Right lung (tissue), 5 donors: ENCODE data around the gene NATD1. TPM values are rescaled to one million over a fixed set of nuclear protein-coding genes. Genes with fewer than 3 reads are reported as not detected.
A peak's percentile ranks its signal among the peaks of the same experiment; 100 is the strongest.

Source experiments
- DNase-seq, 2 donors: peaks; one replicate each; pipeline ENCODE4 v3.0.0-alpha.2; 2013
- polyA plus RNA-seq, 5 donors: library from polyadenylated mRNA; unstranded; fragments of 120-200 nt; gene quantifications; one replicate each; pipeline versions ENCODE4 v1.2.1 to v1.2.3, GENCODE V29; 2013; ENCODE audit warnings: inconsistent platforms in 1 of 5, low replicate concordance in 1 of 5; ENCODE audit not compliant: insufficient read length in 5 of 5, insufficient read depth in 1 of 5

Gene NATD1
- polyA plus RNA-seq, 5 donors = 7.4 to 9.3 (median 8.8) TPM

DNA sequence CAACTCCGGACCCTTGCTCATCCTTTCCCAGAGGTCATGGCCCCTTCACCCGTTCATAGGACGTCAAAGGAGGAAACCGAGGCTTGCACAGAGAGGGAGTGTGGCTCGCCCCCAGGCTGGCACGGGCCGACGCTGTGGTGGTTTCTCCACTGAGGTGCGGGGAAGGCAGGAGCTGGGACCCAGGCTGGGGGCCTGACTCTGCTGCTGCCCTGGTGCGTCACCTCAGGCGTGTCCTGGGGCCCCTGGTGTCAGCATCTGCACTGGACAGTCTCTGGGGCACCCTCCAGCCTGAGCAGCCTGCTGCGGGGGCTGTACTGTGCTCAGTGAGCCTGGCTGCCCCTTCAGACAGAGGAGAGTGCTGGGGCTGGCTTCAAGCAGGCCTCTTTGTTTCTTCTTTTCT, 38.7 kb upstream of the NATD1 start:
- no peak for DNase-seq

DNA sequence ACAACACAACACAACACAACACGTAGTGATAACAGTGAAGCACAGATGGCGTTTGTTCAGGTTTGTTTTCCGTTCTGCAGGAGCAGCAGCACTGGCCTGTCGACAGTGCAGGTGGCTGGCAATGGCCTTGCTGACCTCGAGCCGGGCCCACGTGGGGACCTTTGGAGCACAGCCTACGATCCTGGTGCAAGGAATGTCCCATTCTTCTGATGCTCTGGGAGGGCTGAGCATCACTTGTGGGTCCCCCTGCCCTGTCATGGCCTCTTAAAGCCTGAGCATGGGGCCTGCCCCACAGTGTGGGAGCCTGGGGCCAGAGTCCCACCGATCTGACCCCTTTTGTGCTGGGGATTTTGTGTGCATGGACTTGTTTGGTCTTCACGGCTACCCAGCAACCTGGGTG, 38.1 kb upstream of the NATD1 start:
- DNase-seq = no peak

DNA sequence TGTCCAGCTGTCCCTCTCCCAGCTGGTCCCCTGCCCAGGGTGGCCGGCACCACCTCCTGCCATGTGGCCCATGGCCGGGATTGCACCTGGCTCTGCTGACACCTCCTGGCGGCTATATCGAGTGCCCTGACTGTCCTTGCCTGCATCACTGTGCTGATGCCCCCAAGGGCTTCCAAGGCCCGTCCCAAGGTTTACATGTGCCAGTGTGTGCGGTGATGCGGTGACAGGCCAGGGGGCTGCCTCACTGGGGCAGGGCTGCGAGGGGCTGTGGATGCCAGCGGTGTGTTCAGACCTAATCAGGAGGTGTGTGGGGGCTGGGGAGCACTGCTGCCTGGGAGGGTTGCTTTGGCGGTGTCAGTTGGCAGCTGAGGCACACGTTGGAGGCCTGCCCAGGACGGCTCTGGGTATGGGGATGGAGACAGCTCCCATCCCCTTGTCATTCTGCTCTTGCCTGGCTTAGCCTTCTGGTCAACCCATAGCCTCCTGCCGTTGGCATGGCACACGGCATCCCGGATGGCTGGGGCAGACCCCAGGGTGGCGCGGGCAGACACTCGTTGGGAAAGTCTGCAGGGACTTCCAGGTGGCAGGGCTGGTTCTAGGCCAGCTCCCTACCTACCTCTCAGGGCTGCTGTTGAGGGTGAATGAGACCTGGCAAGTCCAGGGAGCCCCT, 36.8 kb upstream of the NATD1 start:
- no peak for DNase-seq

DNA sequence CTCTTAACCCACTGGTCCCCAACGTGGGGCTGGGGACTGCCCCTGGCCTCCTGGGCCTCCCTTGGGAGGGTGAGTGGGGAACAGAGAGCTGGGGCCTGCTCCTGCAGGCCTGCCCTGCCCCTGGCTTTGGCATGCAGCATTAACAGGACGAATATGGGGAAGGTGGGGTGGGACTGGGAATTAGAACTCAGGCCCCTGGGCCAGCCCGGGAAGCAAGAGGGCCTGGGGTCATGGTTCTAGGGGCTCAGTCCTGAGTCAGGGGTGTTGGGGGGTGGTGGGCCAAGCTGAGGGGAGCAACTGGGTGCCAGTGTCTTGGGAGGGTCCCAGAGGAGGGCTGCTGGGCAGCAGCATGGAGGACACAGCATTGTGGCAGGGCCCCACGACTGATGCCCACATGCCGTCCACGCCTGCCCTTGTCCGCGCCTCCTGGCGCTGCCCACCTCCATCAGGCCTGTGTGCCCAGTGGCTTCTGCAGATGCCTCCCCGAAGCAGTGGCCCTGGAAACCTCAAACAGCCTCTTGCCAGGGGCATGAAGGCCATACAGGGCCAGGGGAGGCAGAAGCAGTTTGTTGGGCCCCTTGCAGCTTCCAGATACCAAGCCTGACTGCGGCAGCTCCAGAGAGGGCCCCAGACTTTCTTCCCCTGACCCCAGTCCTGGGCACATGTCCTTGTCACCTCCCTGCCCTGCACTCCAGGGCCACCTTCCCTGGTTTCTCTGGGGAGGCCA, 36.1 kb upstream of the NATD1 start:
- no peak for DNase-seq

DNA sequence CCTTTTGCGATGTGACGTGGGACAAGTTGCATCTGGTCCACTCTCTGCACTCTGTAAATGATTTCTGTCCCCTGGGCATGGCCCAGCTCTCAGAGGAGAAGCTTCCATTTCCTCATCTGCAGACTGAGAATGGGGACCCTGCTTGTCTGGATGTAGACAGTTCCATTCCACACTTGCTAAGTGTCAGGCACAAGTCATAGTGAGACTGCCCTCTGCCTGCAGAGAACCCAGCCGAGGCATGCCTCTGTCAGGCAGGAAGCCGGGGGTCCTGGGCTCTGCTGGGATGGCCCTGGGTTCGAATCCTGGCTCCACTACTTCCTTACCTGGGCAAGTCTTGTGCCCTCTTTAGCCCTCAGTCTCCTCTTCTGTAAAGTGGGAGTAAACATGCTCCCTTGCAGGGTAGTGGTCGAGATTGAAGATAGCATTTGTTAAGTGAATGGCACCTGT, 35.4 kb upstream of the NATD1 start:
- no peak for DNase-seq

DNA sequence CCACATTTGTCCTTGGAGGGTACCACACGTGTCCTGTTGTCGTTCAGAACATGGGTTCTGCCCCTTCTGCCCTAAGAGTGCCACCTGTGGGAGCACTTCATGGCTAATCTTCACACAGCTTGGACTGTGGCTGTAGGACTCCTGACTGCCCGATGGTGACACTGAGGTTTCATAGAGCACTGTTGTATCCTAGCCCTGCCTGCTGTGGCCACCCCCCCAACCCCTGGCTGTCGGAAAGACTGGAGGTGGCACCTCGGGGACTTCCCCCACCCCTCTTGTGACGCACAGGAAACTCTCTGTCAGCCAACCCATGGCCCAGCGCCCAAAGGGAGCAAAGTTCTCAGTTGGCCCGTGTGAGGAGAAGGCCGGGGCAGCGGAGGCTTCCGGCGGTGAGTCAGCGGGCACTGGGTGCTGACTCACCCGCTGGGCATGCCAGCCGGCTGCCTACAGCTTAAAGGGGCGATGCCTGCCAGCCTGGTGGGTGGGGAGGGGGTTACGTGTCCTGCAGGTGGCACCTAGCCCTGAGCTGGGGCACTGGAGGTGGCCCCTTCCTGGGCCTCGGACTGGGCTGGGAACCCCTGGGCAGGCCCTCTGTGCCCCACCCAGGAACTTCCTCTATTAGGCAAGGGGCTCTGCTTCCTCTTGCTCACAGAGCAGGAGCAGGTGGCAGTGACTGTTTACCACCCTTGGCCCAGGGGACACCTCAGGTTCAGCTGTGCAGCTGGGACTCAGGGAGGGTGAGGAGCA, 34.7 kb upstream of the NATD1 start:
- DNase-seq = peak; percentile 70 to 74

DNA sequence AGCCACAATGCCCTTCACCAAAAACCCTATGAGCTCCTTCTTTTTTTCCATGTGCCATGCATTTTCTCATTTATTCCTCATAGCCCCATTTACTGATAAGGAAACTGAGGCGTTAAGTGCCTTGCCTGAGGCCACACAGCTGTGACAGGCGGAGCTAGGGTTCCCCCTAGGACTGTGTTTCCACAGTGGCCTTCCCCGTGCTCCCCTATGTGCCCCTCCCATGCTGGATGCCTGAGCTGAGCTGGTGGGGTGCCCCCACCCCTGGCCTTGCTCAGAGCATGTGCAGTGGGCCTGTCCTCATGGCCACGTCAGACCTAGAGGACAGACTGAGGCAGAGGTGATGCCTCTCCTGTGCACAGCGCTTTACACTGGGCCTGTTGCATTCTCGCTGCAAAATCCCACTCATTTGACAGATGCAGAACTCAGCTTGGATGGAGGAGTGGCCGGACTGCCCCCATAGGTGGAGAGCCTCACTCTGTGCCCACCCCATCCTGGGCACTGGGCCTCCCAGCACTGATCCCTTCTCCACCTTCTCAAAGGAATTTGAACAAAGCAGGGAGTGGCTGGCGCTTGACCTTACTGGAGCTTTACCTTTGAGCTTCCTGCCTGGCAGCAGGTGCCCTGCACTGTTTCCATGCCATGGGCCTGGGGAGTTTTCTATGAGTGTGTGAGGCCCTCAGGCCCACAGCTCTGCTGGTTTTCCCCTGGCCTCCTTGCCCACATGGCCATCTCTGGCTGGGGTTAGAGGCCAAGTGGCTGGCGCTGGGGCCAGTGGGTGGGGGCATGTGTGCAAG, 33.9 kb upstream of the NATD1 start:
- no peak for DNase-seq

DNA sequence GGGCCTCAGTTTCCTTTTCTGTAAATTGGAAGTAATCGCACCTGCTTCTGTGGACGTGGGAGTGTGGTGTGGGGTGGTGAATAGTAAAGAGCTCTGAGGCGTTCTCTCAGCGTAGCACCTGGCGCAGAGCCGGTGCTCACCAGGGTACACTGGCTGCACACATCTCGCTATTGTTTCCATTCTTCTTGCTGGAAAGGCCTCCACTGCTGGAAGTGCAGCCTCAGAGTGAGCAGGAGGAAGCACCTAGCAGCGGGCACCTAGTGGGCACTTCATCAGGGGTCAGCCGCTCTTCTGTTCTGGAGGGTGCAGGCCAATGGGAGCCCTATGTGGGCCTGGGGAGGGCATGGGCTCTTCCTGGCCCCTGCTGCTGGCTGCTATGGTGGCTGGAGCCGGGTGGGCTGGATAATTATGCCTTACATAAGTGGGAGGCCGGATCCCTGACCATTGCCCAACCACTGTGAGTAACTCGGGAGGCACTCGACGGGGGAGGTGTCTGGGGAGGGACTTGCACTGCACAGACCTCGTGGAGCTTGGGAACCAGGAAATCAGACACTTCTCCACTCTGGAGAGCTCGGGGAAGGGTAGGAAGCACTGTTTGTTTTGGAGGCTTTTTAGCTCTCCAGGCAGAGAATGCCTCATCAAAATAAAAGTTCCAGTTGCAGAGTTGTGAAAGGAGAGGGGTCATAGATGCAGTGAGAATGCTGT, 33.0 kb upstream of the NATD1 start:
- DNase-seq = peak; percentile 81 to 82

DNA sequence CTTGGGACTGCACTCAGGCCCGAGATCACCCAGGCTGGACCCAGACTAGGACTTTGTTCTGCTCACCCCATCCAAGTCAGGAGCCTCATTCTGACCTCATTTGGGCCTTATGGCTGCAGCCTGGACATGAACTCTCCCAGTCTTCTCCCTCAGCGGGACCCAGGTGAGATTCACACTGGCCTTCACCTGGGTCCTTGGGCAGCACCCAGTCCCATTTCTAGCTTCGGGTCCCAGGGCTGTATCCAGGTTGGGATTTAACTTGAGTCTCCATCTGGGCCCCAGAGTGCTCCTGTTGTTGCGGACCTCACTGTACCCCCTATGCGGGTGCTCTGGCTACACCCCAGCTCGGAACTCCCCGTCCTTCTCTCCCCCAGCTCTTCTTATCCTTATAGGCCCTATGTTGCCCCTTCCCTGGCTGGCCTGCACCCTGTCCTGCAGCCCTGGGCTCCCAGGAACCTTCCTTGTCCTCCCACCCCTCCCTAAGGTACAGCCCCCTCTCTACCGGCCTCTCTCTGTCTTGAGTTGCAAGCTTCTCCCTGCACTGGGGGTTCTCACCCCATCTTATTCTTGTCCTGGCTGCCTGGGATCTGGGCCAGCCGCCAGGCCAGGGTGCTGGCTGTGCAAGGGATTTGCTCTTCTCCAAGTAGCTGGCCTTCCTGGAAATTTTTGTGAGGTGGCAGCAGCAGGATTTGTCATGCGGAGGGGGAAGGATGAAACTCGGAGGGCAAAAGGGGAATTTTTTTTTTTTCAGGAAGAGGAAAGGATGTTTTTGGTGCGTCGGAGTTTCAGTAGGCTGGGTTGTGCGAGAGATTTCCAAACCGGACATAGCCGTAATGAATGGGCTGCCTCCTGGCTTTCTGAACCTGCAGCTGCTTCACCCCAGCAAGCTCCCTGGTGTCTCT, 32.2 kb upstream of the NATD1 start:
- no peak for DNase-seq

DNA sequence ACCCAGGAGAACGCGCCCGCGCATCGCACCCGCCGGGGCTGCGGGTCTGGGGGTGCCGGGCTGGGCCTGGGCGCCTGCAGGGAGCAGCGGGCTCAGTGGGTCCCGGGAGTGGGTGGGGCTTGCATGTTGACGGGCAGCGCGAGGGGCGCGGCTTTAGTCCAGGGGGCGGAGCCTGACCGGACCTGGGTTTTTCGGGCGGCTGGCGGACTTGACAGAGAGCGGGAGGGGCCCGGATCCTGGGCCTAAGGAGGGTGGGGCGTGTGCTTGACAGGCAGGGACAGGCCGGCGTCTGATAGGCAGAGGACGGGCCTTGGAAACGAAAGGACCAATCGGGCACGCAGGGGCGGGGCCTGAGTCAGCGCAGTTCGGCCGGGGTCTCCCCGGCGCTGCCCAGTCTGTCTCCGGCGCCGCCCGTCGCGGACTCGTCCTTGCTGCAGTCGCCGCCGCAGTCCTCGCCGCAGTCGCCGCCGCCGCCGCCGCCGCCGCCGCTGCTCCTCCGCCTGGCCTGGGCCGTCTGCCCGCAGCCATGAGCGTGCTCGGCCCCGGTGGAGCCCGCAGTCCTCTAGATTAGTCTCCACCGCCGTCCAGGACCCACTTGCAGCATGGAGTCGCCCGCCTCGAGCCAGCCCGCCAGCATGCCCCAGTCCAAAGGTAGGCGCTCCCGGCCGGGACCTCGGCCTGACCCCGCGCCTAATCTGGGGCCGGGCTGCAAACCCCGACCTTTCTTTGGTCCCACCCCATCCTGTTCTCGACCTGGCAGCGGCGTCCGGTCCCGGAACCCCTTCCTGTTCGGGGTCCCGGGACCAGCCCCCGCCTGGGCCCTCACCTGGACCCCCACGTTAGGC, 31.3 kb upstream of the NATD1 start, which contains the start of gene MAP2K3:
Gene MAP2K3, plus strand, starts transcription at position 393 of the 845 bp plus-strand sequence. Its CDS starts 210 bp downstream, at position 603.
- peak; percentile 98 for DNase-seq

DNA sequence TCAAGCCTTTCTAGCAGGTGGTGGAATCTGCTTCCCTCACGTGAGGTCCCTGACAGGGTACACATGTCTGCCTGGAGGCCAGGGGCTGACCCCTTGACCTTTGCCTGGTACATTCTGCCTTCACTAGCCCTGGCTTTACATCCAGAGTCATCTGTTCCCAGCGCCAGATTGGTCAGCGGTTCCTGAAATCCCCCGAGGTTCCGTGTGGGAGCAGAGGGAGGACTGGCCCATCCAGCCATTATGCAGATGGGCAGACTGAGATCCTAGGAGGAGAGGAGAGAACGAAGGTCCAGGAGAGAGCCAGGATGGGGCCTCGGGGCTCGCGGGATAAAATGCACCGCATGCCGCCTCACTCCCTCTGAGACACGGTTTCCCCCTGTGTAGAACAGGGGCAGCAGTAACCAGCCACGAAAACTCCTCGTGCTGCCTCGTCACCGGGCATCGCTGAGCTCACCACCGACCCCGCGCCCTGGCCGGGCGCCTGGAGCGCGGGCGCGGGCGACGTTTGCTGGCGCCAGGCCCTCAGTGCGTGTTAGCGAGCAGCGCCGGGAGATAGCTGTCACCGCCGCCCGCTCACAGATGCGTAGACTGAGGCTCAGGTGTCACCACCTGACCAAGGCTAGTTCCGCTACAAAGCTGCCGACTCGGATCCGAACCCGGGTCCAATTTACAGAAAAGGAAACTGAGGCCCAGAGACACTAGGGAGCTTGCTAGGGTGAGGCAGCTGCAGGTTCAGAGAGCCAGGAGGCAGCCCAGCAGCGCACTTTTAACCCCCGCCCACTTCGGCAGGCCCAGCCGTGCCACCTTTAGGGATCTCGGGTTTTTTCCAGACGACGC, 30.5 kb upstream of the NATD1 start:
- no peak for DNase-seq

DNA sequence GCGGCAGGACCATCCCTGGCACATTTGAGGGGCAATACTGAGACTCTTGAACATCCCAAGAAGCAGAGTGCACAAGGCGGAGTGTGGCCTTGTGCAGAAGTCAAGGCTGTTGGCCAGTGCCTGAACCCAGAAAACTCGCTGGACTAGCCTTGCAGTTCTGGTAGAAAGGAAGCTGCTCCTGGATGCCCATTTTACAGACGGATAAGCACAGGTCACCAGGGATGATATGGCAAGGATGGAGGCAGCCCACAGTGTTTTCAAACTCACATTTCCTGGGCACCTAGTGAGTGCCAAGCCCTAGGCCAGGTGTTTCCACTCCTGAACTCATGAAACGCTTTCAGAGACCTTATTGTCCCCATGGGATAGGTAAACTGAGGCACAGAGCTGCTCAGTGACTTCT, 29.6 kb upstream of the NATD1 start:
- DNase-seq = no peak

DNA sequence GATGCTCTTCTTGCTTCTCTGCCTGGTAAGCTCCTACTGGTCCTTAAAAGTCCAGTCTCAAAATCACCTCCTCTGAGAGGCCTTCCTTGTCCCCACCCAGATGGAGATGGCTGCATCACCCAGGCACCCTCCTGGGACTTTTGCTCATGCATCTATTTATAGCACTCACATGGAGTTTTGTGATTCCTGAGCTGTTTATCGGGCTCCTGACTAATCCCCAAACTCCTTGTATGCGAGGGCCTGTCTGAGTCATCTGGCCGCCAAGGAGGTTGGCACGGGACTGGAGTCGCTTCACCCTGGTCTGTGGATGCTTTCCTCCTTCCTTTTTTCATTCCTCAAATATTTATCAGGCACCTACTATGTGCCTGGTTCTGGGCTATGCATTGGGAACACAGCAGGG, 29.0 kb upstream of the NATD1 start:
- DNase-seq = no peak

DNA sequence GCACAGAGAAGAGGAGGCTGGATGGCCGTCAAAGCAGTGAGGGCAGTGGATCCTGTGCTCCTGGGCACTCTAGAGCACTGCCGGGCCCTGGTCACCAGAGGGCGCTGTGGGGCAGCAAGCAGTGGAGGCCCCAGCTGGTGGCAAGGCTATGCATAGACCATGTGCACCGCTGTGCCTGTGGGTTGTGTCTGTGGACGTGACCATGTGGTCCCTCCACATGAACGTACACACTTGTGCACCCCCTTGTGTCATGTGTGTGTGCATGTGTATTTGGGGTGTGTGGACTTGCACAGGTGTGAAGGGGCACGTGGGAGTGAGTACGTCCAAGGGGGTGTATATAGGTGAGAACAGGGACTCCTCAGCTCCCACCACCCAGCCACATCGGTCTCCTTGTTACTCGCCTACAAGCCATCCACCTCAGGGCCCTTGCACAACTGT, 26.9 kb upstream of the NATD1 start:
- DNase-seq = peak; percentile 64 to 77

DNA sequence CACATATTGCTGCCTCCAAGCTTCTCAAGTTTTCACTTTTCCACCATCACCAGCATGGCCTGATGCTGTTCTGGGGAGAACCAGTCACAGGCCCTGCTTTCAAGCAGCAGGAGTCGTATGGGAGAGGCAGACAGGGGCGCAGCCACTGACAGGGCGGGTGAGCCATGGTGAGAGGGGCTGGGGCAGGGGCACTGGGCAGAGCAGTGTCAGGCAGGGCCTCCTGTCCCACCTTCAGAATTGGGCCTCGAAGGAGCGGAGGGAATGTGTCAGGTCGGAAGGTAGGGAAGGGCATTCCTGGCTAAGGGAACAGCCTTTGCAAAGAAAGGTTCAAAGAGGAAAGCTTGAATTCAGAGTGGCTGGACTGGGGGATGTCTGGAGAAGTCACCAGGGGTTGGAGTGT, 26.4 kb upstream of the NATD1 start:
- DNase-seq = no peak

DNA sequence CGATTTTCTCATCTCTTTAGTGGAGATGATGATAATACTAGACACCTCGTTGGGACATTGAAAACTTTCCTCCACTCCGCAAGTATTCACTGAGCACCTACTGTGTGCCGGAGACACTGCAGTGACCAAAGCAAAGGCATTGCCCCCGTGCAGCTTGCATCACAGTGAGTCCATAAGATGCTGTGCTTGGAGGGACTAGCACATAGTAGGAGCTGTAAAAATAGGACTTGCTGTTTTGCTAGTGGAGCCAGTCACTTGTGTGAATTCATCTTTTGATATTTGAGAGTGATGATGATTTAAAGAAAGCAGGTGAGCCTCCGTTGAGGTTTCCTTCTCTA, 26.0 kb upstream of the NATD1 start:
- DNase-seq = no peak

DNA sequence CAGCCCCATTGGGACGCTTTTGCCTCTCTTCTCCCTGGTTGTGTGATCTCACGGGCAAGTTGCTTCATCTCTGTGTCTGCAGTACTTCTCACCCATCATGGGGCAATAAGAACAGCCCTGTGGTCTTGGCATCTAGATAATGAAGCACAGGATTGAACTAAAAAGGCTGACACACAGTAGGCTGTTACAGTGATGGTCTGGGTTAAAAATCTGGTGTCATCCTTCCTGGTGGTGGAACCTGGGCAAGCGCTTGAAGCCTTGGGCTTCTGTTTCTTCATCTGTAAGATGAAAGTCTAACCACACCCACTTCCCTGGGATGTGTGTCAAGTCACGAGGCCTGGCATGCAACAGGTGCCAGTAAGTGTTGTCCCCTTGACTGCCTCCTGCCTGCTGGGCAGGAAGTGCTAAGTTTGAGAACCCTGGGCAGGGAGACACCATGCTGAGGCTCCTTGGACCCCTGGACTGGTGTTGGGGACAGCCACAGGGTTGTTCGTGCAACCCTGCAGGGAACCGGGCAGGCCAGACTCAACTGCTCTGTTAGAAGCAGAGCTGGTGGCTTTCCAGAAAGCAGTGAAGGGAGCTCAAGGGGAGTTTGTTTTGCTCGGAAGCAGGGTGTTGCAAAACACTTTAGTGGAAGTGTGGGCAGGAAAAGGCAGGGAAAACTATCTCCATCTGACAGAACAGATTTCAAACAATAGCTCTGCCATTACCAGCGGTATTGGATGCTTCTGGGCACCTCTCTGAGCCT, 25.4 kb upstream of the NATD1 start:
- no peak for DNase-seq

DNA sequence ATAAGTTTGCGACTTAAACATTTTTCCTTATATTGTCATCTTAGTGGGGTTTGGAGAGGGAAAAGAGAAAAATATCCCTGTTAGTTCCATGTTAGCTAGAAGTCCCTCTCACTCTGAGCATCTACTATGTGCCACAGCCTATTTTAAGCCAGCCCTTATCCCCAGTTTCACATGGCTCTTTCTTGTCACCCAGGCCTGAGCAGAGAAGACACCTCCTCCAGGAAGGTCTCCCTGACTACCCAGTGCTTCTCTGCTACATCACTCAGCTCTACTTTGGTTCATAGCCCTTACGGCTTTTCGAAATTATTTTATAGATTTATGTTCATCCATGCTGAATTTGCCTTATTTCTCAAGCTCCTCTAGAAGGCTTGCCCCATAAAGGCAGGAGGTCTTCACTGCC, 24.1 kb upstream of the NATD1 start:
- no peak for DNase-seq
